ENCODE measurements around the gene SH3D21. TPM values are rescaled to one million over a fixed set of nuclear protein-coding genes. Genes with fewer than 3 reads are reported as not detected.
A peak's percentile ranks its signal among the peaks of the same experiment; 100 is the strongest.

SH3D21 gene
- polyA plus RNA-seq, 1 donor, result 24.2 TPM

GRCh38 chr1:36320291-36320761, 14.2 kb downstream of the SH3D21 start:
- H3K9me3 ChIP-seq (ENCODE audit: control insufficient read depth, low read depth, low read length), result peaks cover 9% of the 10 kb centered on the region
- no CpG with 5 or more reads among the region's 16 CpGs for WGBS (ENCODE audit: insufficient coverage, low lambda C conversion rate)
- H3K36me3 ChIP-seq (ENCODE audit: control insufficient read depth, insufficient read depth, low read length), result peaks cover 9% of the 10 kb centered on the region
- no peak for DNase-seq
- peak overlapping the region; percentile 43 for H3K27ac ChIP-seq (ENCODE audit: low read length)
- peaks cover 19% of the 10 kb centered on the region for H3K4me1 ChIP-seq (ENCODE audit: control insufficient read depth, insufficient read depth, low read length)
- H3K4me3 ChIP-seq (ENCODE audit: low read length), result peak overlapping the region; percentile 42
- peaks cover 3% of the 10 kb centered on the region for H3K27me3 ChIP-seq (ENCODE audit: control insufficient read depth, insufficient read depth, low read length)

GRCh38 chr1:36320767-36321118, 14.6 kb downstream of the SH3D21 start:
- no CpG with 5 or more reads among the region's 23 CpGs for WGBS (ENCODE audit: insufficient coverage, low lambda C conversion rate)
- DNase-seq, result no peak

GRCh38 chr1:36321119-36321951, 15.2 kb downstream of the SH3D21 start:
- no CpG with 5 or more reads among the region's 59 CpGs for WGBS (ENCODE audit: insufficient coverage, low lambda C conversion rate)
- H3K4me1 ChIP-seq (ENCODE audit: control insufficient read depth, insufficient read depth, low read length), result peaks cover 19% of the 10 kb centered on the region
- peaks cover 9% of the 10 kb centered on the region for H3K9me3 ChIP-seq (ENCODE audit: control insufficient read depth, low read depth, low read length)
- peaks cover 9% of the 10 kb centered on the region for H3K36me3 ChIP-seq (ENCODE audit: control insufficient read depth, insufficient read depth, low read length)
- DNase-seq, result peak; percentile 70 to 76
- H3K27ac ChIP-seq (ENCODE audit: low read length), result peak overlapping the region; percentile 43
- H3K4me3 ChIP-seq (ENCODE audit: low read length), result peak overlapping the region; percentile 42
- peaks cover 3% of the 10 kb centered on the region for H3K27me3 ChIP-seq (ENCODE audit: control insufficient read depth, insufficient read depth, low read length)

More at GRCh38 chr1:36320767-36321118, 14.6 kb downstream of the SH3D21 start:
- H3K27ac ChIP-seq (ENCODE audit: low read length), result peak overlapping the region; percentile 43
- peaks cover 3% of the 10 kb centered on the region for H3K27me3 ChIP-seq (ENCODE audit: control insufficient read depth, insufficient read depth, low read length)
- H3K9me3 ChIP-seq (ENCODE audit: control insufficient read depth, low read depth, low read length), result peaks cover 9% of the 10 kb centered on the region
- H3K4me1 ChIP-seq (ENCODE audit: control insufficient read depth, insufficient read depth, low read length), result peaks cover 19% of the 10 kb centered on the region
- H3K36me3 ChIP-seq (ENCODE audit: control insufficient read depth, insufficient read depth, low read length), result peaks cover 9% of the 10 kb centered on the region
- H3K4me3 ChIP-seq (ENCODE audit: low read length), result peak overlapping the region; percentile 42

GRCh38 chr1:36322041-36322785, 16.0 kb downstream of the SH3D21 start:
- DNase-seq, result no peak
- H3K36me3 ChIP-seq (ENCODE audit: control insufficient read depth, insufficient read depth, low read length), result peaks cover 9% of the 10 kb centered on the region
- H3K4me1 ChIP-seq (ENCODE audit: control insufficient read depth, insufficient read depth, low read length), result peaks cover 19% of the 10 kb centered on the region
- peaks cover 3% of the 10 kb centered on the region for H3K27me3 ChIP-seq (ENCODE audit: control insufficient read depth, insufficient read depth, low read length)
- peaks cover 9% of the 10 kb centered on the region for H3K9me3 ChIP-seq (ENCODE audit: control insufficient read depth, low read depth, low read length)
- no CpG with 5 or more reads among the region's 67 CpGs for WGBS (ENCODE audit: insufficient coverage, low lambda C conversion rate)
- peak overlapping the region; percentile 5 for H3K27ac ChIP-seq (ENCODE audit: low read length)
- H3K4me3 ChIP-seq (ENCODE audit: low read length), result peak overlapping the region; percentile 49

DNA sequence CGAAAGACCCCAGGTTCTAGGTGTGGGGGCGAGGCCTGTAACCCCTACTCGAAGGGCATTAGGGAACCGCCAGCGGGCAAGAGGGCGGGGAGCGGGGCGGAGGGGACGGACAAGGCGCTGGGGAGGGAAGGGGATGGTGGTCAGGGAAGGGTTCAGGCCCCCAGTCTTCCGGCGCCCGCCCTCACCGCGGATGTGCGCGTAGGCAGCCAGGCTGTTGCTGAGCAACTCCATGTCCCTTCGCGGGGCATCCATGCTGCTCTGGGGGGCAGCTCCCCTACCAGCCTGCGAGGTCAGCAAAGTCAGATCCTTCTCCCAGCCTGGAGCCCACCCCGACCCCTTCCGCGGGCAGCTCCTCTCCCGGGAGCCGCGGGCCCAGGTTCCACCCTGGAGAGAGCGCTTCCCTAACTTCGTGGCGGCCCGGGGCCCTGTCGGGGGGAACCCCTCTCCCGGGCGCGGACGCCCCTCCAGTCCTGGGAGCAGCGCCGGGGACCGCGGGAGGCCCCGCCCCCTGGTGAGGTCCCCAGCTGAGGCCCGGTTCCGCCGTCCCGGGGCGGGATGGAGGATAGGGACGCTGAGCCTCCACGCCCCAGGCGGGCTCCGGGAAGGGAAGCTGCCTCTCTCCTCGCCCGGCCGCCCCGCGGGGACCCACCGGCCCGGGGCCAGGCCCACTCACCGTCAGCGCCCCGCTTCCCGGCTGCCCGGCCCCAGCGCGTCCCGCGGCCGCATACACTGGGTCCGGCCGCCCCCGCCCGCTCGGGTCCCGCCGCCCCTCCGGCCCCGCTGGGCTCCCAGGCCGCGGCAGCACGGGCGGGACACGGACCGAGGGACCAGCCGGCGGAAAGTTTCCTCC, 16.8 kb downstream of the SH3D21 start:
- DNase-seq, result peak in 1 of 2 donors; percentile 68
- Histone ChIP-seq H3K27me3 (ENCODE audit: control insufficient read depth, insufficient read depth, low read length) (peaks cover 3% of the 10 kb centered on the region), H3K4me3 (ENCODE audit: low read length) (peak overlapping the region; percentile 49), H3K27ac (ENCODE audit: low read length) (peak overlapping the region; percentile 52), H3K36me3 (ENCODE audit: control insufficient read depth, insufficient read depth, low read length) (peaks cover 7% of the 10 kb centered on the region), H3K9me3 (ENCODE audit: control insufficient read depth, low read depth, low read length) (peaks cover 9% of the 10 kb centered on the region), H3K4me1 (ENCODE audit: control insufficient read depth, insufficient read depth, low read length) (peaks cover 19% of the 10 kb centered on the region)
- no CpG with 5 or more reads among the region's 83 CpGs for WGBS (ENCODE audit: insufficient coverage, low lambda C conversion rate)

- H3K36me3 ChIP-seq (ENCODE audit: control insufficient read depth, insufficient read depth, low read length), result peaks cover 7% of the 10 kb centered on the region
- no CpG with 5 or more reads among the region's 36 CpGs for WGBS (ENCODE audit: insufficient coverage, low lambda C conversion rate)
- peak within 1 kb of the TSS; percentile 74 for H3K27ac ChIP-seq (ENCODE audit: low read length)
- peak; percentile 76 to 84 for DNase-seq
- H3K9me3 ChIP-seq (ENCODE audit: control insufficient read depth, low read depth, low read length), result peaks cover 9% of the 10 kb centered on the region
- peaks cover 3% of the 10 kb centered on the region for H3K27me3 ChIP-seq (ENCODE audit: control insufficient read depth, insufficient read depth, low read length)
- H3K4me3 ChIP-seq (ENCODE audit: low read length), result peak within 1 kb of the TSS; percentile 49
- peaks cover 19% of the 10 kb centered on the region for H3K4me1 ChIP-seq (ENCODE audit: control insufficient read depth, insufficient read depth, low read length)
Measured at GRCh38 chr1:36323636-36324352, 17.6 kb downstream of the SH3D21 start, which contains the start of gene EVA1B. Gene EVA1B, minus strand, starts transcription at chr1:36323645. Its CDS starts 608 bp downstream, at chr1:36323037.

- peaks cover 19% of the 10 kb centered on the region for H3K4me1 ChIP-seq (ENCODE audit: control insufficient read depth, insufficient read depth, low read length)
- no peak for DNase-seq
- peak overlapping the region; percentile 74 for H3K27ac ChIP-seq (ENCODE audit: low read length)
Measured at GRCh38 chr1:36324353-36324703, 18.2 kb downstream of the SH3D21 start.

DNA sequence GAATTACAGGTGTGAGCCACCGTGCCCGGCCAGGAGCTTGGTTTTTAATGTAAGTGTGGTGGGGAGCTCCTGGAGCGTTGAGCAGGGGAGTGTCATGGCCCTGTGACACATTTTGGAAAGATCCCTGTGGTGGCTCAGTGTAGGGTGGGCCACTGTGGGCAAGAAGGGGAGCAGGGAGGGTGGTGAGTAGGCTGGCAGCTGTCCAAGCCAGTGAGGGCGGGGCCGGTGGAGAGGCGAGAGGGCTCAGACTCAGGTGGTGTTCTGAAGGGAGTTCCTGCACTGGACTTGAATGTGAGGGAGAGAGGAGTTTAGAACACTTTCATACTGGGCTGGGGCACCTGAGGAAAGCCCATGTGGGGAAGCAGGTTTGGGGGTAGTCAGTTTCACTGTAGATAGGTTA, 20.3 kb downstream of the SH3D21 start:
- peak in 1 of 2 donors; percentile 30 for DNase-seq
- no peak overlapping the region for H3K27ac ChIP-seq (ENCODE audit: low read length)

More at GRCh38 chr1:36324353-36324703, 18.2 kb downstream of the SH3D21 start:
- peaks cover 3% of the 10 kb centered on the region for H3K27me3 ChIP-seq (ENCODE audit: control insufficient read depth, insufficient read depth, low read length)
- H3K4me3 ChIP-seq (ENCODE audit: low read length), result peak overlapping the region; percentile 46
- H3K36me3 ChIP-seq (ENCODE audit: control insufficient read depth, insufficient read depth, low read length), result peaks cover 3% of the 10 kb centered on the region
- no CpG with 5 or more reads among the region's 9 CpGs for WGBS (ENCODE audit: insufficient coverage, low lambda C conversion rate)
- peaks cover 9% of the 10 kb centered on the region for H3K9me3 ChIP-seq (ENCODE audit: control insufficient read depth, low read depth, low read length)

DNA sequence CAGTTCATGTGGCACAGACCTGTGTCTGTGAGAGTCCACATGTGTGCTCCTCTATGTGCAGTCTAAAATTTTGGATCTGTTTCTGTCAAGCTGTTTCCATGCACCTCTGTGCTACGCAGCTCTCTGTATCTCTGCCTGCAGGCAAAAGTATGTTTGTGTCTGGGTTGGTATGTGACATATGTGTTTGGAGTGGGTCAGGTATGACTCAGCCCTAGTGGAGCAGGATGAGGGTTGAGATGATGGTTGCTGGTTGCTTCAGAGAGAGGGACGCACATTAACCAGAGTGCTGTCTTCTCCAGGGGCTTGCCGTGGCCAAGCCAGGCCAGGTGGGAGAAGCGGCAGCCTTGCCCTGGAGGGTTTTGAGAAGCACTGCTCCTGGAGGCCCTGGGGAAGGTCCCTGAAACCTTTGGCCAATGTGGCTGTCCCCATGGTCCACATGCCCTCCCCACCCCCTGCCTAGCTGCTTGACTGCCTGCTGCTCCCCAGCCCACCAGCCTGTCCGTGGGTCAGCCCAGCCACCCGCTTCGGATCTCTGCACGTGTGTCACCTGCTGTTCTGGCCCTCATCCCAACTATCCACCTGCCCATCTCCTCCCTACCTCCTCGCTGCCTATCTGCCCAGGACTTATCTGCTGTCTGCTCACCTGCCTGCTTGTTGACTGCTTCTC, 21.4 kb downstream of the SH3D21 start:
- no CpG with 5 or more reads among the region's 9 CpGs for WGBS (ENCODE audit: insufficient coverage, low lambda C conversion rate)
- Histone ChIP-seq H3K4me1 (ENCODE audit: control insufficient read depth, insufficient read depth, low read length) (peaks cover 10% of the 10 kb centered on the region), H3K9me3 (ENCODE audit: control insufficient read depth, low read depth, low read length) (no peaks in the 10 kb centered on the region), H3K27me3 (ENCODE audit: control insufficient read depth, insufficient read depth, low read length) (peaks cover 14% of the 10 kb centered on the region), H3K36me3 (ENCODE audit: control insufficient read depth, insufficient read depth, low read length) (no peaks in the 10 kb centered on the region), H3K4me3 (ENCODE audit: low read length) (no peak overlapping the region), H3K27ac (ENCODE audit: low read length) (no peak overlapping the region)
- DNase-seq, result no peak

More for the DNA sequence above, 20.3 kb downstream of the SH3D21 start:
- no peaks in the 10 kb centered on the region for H3K36me3 ChIP-seq (ENCODE audit: control insufficient read depth, insufficient read depth, low read length)
- H3K4me3 ChIP-seq (ENCODE audit: low read length), result no peak overlapping the region
- peaks cover 6% of the 10 kb centered on the region for H3K9me3 ChIP-seq (ENCODE audit: control insufficient read depth, low read depth, low read length)
- WGBS (ENCODE audit: insufficient coverage, low lambda C conversion rate), result no CpG with 5 or more reads among the region's 6 CpGs
- H3K27me3 ChIP-seq (ENCODE audit: control insufficient read depth, insufficient read depth, low read length), result peaks cover 5% of the 10 kb centered on the region
- peaks cover 15% of the 10 kb centered on the region for H3K4me1 ChIP-seq (ENCODE audit: control insufficient read depth, insufficient read depth, low read length)

Data from large intestine (tissue), 3 donors.